SIG-M5 treated with dmso at 0.1 percent for 504 hours (cell line): ENCODE data around the gene ZNF19.

Experiments used
- DNase-seq: peaks from one replicate; lab custom pipeline; 2025; ENCODE audit not compliant: unreplicated experiment; lab: John Stamatoyannopoulos, UW

Gene ZNF19

DNA sequence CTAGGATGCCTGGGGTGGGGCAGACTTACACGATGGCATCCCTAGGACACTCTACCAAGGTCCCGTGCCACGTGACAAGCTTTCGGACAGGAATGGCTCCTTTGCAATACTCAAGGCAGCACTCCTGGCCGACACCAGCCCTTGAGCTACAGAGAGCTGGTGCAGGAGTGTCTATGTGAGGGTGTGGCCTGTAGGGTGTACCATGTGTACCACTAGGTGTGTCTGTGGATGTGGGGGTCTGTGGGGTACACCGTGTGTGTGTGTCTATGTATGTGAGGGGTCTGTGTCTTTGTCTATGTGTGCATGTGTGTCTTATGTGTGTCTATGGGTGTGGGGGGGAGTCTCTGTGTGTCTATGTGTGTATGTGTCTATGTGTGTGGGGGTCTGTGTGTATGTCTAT, 45.4 kb downstream of the ZNF19 start:
- no peak for DNase-seq

DNA sequence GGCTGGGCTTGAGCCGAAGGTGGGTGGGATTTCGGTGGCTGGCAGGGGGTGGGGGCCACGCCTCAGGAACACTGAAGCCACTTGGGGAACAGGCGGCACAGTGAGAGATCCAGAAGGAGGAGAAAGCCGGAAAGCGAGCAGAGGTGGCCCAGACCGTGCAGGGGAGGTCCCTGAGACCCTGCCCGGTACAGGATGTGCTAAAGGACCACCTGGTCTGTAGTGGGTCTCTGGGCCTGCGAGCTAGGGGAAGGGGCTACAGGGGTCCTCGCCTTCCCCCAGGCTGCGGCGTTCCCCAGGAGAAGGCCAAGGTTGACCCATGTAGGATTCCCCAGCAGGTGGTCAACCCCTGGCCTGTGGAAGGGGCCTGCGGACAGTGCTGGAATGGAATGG, 47.1 kb downstream of the ZNF19 start, which contains the start of gene TLE7:
TLE7 (minus strand) TSS at position 4 of the 390 bp plus-strand sequence. CDS start 8,730 bp downstream, outside the sequence.
- no peak for DNase-seq

DNA sequence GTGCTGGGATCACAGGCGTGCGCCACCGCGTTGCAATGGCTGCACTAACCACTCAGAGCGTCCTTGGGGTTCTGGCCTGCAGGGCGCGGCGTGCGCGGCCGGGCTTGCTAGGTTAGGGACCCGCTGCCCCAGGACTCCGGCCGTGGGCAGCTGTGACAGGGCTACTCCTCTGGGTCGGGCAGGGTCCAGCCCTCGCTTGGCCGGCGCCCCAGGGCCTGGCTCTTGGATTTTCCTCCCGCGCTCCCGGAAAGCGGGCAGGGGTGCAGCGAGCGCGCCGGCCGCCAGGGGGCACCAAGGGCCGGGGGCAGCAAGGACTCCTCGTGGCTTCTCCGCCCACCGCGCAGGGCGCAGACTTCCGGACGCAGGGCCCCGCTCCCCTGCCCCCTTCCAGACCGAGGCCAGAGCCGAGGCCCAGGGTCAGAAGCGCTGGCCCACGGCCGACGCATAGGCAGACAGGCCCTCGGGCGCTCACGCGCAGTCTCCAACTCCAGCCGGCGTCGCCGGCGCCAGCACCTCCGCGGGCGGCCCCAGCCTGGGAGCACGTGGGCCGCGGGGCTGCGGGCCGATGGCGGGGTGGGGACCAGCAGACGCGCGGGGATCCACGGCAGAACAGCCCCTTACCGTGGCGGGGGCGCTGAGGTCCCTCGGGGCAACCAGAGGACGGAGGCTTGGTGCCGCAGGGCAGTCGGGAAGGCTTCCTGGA, 47.6 kb downstream of the ZNF19 start:
- no peak for DNase-seq

DNA sequence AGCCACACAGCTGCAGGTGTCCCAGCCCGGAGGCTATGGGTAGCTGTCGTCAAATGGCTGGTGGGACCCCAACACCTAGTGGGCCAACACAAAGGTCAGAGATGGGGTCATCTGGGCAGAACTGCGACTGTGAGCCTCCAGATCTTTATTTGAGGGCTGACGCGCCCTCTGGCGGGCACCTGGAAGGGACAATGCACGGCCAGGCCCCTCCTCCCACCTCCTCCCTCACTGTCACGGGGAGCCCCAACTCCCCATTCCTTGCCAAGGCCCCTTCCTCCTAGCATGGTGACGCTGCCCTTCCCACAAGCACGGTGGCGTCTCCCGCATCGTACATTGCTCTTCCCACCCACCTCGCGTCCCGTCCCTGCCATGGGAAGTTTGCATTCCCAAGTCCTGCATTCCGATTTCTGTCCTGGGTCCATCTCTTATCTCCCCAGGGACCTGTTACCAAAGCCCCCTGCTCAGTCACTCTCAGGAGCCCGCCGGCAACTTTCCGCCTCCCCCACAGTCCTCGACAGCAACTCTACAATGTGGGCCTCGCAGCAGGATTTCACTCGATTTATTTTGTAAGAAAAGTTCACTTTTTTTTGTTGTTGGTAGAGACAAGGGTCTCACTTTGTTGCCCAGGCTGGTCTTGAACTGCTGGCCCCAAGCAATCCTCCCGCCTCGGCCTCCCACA, 48.3 kb downstream of the ZNF19 start:
- DNase-seq: no peak

DNA sequence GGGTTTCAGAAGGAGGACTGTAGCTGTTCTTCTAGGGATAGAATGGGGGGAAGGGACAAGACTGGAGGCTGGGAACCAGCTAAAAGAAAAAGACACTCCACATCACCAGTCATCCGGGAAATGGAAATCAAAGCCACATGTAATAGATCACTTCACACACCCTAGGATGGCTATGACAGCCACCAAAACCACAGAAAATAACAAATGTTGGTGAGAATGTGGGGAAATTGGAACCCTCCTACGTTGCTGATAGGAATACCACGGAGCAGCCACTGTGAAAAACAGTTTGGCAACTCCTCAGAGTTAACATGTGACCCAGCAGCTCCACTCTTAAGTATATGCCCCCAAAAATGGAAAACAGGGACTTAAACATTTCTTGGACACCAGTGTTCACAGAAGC, 49.6 kb downstream of the ZNF19 start:
- no peak for DNase-seq

DNA sequence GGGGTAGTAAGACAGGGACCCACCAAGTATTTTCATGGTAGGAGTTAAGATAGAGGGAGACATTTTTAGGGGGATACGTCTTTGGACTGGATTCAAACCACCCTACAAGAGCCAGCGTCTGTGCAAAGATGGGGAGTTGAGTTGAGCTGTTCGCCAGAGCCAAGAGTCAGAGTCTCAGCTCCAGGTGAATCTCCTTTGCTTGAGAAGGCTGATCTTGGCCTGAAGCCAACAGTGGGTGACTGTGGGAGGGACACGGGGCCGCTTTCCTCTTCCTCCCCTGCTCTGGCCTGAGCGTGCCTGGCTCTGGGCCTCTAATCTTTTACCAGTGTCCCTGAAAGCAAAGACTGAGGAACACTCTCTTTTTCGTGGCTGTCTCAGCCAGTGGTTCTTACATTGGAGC, 52.7 kb downstream of the ZNF19 start:
- DNase-seq: no peak

DNA sequence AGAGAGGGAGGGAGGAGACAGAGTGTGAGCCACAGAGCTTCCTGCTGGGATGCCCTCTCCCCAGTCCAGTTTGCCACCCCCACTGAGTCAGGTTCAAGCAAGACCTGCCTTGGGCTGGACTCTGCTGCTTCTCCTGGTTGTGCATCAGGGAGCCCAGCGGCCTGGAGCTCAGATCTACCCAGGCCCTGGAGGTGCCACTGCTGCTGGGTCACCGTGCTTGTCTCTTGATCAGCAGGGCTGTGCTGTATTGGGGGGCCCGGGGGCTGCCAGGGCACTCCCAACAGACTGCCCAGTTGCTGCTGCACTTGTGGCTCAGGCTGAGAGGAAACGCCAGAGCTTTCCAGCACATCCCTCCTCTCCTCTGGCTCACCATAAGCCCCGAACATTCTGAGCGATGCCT, 56.2 kb downstream of the ZNF19 start:
- no peak for DNase-seq

DNA sequence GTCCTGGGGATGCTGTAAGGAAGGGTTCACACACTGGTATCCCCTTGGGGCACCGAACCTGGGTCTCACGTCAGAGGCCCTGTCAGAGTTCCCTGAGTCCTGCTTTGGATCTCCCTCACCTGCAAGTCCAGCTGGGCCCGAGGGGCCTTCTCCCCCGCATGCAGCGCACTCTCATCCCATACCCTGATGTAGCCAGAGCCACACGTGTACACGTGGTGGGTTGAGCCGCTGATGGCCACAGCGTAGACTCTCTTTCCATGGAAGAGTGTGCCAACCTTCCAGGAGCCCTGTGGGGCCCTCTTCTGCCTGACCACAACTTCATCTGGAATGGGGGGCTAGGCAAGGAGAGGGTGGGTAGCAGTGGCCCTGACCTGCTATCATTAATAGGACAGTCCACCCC, 57.1 kb downstream of the ZNF19 start:
- no peak for DNase-seq

DNA sequence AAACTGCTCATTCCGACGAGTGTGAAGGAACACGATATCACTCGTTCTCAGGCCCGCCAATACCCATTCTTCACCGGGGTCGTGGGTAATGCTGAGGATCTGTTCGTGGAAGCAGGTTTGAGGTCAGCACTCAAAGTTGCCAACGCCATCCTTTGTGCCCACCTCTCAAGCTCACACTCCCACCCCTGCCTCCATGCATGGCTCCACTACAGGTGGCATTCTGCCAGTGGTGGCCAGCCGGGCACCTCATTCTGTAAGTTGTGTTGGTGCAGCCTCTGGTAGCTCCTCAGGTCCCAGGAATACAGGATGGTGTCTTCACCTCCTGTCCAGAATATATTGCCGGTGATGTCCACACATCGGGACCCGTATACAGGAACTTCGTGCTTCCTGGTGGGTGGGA, 57.9 kb downstream of the ZNF19 start:
- DNase-seq: no peak

DNA sequence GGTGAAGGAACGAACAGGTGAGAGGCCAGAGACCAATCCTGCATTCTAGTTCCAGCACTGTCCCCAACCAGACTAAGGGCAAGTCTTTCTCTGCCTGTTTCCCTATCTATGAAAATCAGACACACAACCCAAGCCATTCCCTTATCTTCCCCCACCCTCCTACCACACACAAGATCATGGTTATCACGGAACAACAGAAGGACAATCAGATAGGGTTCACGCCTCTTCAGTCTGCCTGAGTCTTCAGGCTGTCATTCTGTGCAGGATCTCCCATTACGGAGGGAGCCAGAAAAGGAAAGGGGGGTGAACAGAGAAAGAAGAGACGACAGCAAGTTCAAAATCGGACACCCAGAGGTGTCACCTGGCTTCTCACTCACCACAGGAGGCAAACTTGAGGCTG, 58.4 kb downstream of the ZNF19 start:
- DNase-seq: no peak

DNA sequence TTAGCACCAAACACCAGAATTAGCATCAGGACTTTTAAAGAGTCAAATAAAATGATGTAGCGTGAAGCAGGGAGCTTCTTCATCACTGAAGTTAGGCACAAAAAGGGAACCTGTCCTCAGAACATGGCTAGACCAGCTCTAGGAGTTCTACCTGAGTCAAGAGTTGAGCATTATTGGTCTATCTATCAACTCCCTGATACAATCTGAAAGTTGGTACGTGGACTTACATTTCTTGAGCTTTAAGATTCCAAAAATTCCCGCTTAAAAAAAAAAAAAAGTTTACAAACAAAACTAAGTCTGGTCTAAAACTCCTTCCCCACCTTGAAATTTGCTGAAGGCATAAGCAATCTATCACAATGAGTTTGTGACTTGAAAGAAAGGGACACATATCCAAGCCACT, 59.5 kb downstream of the ZNF19 start:
- no peak for DNase-seq

DNA sequence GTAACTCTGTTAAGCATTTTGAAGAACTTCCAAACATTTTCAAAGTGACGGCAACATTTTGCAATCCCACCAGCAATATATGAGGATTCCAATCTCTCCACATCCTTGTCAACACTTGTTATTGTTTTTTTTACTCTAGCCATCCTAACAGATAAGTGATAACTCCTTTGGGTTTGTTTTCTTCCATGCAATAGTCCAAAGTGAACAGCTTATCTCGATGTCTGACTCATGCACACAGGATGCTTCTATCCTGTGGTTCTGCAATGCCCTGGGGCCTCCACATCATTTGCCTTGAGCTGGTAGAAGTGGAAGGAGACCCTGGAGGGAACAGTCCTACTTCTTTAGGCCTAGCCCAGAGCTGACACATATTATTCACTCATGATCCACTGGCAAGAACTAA, 60.2 kb downstream of the ZNF19 start:
- DNase-seq: no peak

DNA sequence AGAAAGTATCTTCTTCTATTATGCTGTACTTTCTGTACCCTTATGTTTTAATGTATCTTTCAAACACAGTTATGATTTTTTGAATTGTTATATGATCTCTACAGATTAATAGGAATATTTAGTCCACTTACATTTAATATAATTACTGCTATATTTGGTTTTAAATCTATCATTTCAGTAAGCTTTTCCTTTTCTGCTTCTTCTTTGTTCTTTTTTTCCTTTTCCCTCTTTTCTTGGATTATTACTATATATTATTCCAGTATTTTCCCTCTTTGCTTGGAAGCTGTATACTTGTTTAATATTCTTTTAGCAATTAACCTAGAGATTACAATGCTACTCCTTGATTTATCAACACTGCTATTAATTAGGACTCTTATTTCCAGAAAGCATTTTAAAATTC, 60.7 kb downstream of the ZNF19 start:
- no peak for DNase-seq

DNA sequence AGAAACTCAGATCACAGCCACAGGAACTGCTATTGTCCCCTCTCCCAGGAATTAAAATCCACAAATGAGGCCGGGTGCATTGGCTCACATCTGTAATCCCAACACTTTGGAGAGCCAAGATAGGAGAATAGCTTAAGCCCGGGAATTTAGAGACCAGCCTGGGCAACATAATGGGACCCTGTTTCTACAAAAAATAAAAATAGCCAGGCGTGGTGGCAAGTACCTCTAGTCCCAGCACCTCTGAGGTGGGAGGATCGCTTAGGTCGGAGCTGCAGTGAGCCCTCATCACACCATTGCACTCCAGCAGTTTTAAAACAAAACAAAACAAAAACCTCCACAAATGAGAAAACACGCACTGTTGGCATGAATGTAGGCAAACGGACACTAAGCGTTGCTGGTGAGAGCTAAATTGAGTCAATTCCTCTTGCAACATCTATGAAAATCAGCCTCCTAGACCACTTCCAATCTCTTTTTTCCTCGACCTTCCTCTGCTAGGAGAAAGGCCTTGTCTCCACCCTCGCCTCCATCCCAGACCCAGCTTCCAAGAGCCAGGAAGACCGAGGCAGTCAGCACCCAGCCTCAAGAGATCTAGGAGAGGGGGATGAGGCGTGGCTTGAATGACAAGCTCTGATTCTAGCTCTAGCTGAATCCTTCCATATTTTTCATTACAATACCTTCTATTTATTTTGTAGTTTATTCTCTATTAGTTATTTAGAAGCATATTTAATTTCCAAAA, 62.1 kb downstream of the ZNF19 start:
- no peak for DNase-seq

DNA sequence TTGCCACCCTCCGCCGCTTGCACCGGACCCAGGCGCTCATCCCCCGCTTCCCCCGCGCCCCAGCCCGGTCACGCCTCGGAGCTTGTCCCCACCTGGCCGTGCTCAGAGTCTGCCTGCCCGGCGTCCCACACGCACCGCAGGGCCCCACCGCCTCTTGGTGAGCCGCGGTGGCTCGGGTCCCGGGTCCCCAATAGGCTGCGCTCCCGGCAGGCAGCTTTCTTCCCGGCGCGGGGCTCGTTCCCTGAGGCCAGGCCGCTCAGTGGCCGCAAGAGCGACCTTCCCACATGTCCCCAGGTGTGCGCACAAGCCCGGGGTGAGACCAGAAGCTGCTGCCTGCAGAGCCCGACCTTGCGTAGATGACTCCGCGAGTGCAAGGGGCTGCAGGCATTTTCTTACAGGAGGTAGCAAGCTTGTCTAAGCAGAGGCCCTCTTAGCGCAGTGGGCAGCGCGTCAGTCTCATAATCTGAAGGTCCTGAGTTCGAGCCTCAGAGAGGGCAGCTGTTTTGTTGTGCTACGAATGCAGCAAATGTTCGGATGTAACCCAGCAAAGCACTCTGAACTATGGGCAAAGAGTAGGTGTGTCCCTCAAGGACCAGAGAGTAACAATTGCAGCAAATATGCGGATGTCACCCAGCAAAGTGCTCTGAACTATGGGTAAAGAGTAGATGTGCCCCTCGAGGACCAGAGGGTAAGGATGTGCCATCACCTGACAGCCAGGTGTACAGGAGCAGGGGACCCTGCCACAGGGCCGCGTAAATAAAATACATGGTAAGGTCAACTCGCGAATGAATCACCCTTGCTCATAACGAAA, 62.9 kb downstream of the ZNF19 start:
- DNase-seq: peak; percentile 26

DNA sequence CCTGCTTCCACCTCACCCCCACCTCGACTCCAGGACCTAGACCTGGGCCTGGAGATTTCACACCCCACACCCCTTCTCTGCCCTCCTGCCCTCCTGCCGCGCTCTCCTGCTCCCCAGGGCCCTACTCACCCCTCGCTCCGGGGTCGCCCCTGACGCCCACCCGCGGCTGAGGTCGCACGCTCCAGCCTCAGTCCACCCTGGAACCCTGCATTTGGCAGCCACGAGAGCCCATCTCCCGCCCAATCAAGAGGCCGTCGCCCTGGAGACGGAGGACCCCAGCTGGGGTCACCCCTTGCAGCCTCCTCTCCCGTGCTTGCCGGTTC, 63.4 kb downstream of the ZNF19 start:
- DNase-seq: no peak

DNA sequence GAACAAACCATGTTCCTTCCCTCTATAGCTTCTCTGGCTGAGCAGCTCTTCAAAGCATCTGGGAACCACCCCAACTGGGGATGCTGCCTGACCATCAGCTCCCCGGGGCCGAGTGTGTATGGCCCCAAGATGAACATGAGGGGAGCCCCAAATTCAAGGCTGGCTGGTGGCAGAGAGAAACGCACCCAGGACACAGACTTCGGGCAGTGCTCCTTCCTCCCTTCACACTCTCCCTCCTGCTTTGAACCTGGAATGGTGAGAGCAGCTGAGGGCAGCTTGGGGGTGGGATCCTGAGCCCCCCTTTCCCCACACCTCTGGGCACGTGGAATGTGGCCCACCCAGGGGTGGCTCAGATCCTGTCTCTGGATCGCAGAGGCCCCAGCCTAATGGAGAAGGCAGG, 64.5 kb downstream of the ZNF19 start:
- no peak for DNase-seq

DNA sequence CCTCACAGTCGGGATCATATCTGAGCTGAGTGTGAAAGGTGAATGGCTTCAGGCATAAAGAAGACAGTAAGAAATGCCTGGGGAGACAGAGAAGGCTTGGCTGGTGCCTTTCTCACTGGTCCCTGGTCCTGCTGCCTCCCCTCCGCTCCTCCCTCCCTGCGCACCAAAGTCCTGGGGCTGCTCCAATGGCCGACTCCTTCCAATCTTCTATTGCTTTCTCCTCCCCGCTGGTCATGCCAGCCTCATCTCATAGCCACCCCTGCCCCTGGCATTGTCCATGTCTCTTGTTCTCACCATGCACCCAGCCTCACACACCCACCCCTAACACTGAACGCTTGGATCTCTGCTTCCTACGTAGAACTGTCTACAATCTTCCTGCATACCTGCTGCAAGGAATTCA, 65.3 kb downstream of the ZNF19 start:
- no peak for DNase-seq
